H1 (cell line): ENCODE results near the gene PCSK9. TPM values are rescaled to one million over a fixed set of nuclear protein-coding genes. Genes with fewer than 3 reads are reported as not detected.

Experiments
- BRCA1 ChIP-seq: IDR thresholded peaks from 2 replicates; pipeline ENCODE4 v1.6.1; 2012; ENCODE audit warnings: low read depth, low read length, improper control_type of control experiment
- GTF2F1 ChIP-seq: IDR thresholded peaks from 2 replicates; pipeline ENCODE4 v1.6.1; 2012; ENCODE audit warnings: low read depth, low read length, improper control_type of control experiment, borderline replicate concordance
- polyA plus RNA-seq, 7 experiments: library from polyadenylated mRNA; depleted of rRNA in 3 of 7; stranded (reverse) in 5 of 7; unstranded in 2 of 7; fragments of >200 nt in 5 of 7; fragments of 200-250 nt in 2 of 7; gene quantifications; 1 replicate in 5 of 7; 2 replicates in 1 of 7; 4 replicates in 1 of 7; pipeline versions ENCODE4 v1.2.1 to v1.2.3, GENCODE V29; 2011 to 2013; ENCODE audit warnings: missing spikeins in 2 of 7, mixed read lengths in 2 of 7
- total RNA-seq: library from RNA; stranded (reverse); fragmentation: NEBNext Ultra II Directional; extraction: Animal tissue kit (Norgen Biotek cat#: 25700); gene quantifications from 2 replicates; pipeline ENCODE4 v1.2.1, GENCODE V29; 2021

The PCSK9 gene
- total and polyA plus RNA-seq, 2 of the 8 experiments (the other 6 are each of a cell fraction or from before 2014, with no cell fraction given), result 22.3 to 32.3 TPM

DNA sequence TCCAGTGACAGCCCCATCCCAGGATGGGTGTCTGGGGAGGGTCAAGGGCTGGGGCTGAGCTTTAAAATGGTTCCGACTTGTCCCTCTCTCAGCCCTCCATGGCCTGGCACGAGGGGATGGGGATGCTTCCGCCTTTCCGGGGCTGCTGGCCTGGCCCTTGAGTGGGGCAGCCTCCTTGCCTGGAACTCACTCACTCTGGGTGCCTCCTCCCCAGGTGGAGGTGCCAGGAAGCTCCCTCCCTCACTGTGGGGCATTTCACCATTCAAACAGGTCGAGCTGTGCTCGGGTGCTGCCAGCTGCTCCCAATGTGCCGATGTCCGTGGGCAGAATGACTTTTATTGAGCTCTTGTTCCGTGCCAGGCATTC, 24.2 kb downstream of the PCSK9 start (continued):
- TF ChIP-seq BRCA1, result no peak
- TF ChIP-seq GTF2F1, result no peak
